OCI-LY3 (cell line): ENCODE measurements around the gene ATF3.

Experiments
- H2AFZ ChIP-seq: fragments of 200-600, 300-600 bp; shearing (Covaris generic); 2 replicates; pipeline ENCODE4 v1.6.0; 2014; ENCODE audit warnings: antibody characterized with exemption, low read depth, low read length
- H3K27ac ChIP-seq: fragments of 200-600, 300-600 bp; sonication (generic); 2 replicates; pipeline ENCODE4 v1.5.1; 2014; ENCODE audit warnings: mild to moderate bottlenecking, low read length, moderate library complexity, mixed read lengths
- H3K27me3 ChIP-seq: fragments of 200-600, 300-600 bp; sonication (generic); 2 replicates; pipeline ENCODE4 v1.6.1; 2014; ENCODE audit warnings: low read depth, low read length, mixed read lengths
- H3K36me3 ChIP-seq: fragments of 200-600, 300-600 bp; sonication (generic); replicated peaks from 2 replicates; pipeline ENCODE3; 2014; ENCODE audit warnings: low read depth, low read length, mixed read lengths
- H3K4me1 ChIP-seq: fragments of 300-600, 200-600 bp; sonication (generic); 2 replicates; pipeline ENCODE4 v1.6.1; 2014; ENCODE audit warnings: low read length, mixed read lengths
- H3K4me2 ChIP-seq: fragments of 200-600, 300-600 bp; sonication (generic); 2 replicates; pipeline ENCODE4 v1.6.1; 2014; ENCODE audit warnings: low read length, mixed read lengths
- H3K4me3 ChIP-seq: fragments of 300-600, 200-600 bp; sonication (generic); 2 replicates; pipeline ENCODE4 v1.5.1; 2014; ENCODE audit warnings: antibody characterized with exemption, mild to moderate bottlenecking, low read length, moderate library complexity
- H3K79me2 ChIP-seq: fragments of 300-600, 200-600 bp; shearing (Covaris generic); 2 replicates; pipeline ENCODE4 v1.6.1; 2014; ENCODE audit warnings: mild to moderate bottlenecking, low read length, mixed read lengths
- H3K9ac ChIP-seq: fragments of 300-600, 200-600 bp; shearing (Covaris generic); 2 replicates; pipeline ENCODE4 v1.6.0; 2014; ENCODE audit warnings: mild to moderate bottlenecking, low read length, moderate library complexity
- H3K9me3 ChIP-seq: fragments of 200-600, 300-600 bp; shearing (Covaris generic); 2 replicates; pipeline ENCODE4 v1.6.1; 2014; ENCODE audit warnings: low read length, mixed read lengths; ENCODE audit not compliant: insufficient read depth
- H4K20me1 ChIP-seq: fragments of 200-600, 300-600 bp; sonication (generic); 2 replicates; pipeline ENCODE4 v1.6.1; 2016; ENCODE audit warnings: low read length, mixed read lengths; ENCODE audit not compliant: insufficient read depth
- CTCF ChIP-seq: fragments of 200-600, 300-600 bp; sonication (generic); IDR thresholded peaks from 2 replicates; pipeline ENCODE4 v1.5.1; 2014; ENCODE audit warnings: antibody characterized with exemption, low read length, low read depth
- EZH2phosphoT487 ChIP-seq: fragments of 200-600 bp; shearing (Covaris generic); IDR thresholded peaks from 2 replicates; pipeline ENCODE4 v1.6.1; 2018; ENCODE audit warnings: antibody characterized with exemption, mixed run types, low read depth

The ATF3 gene

GRCh38 chr1:212593821-212594251 is 14.7 kb upstream of the ATF3 start:
- H3K27me3 ChIP-seq, result no peaks in the 10 kb centered on the region
- H4K20me1 ChIP-seq, result no peaks in the 10 kb centered on the region
- peaks cover 74% of the 10 kb centered on the region for H3K4me1 ChIP-seq
- H3K4me3 ChIP-seq, result no peak overlapping the region
- peak overlapping the region; percentile 4; the same call in 1 of the 2 replicates for H3K9ac ChIP-seq
- peak overlapping the region; percentile 20; the same call in 1 of the 2 replicates for H2AFZ ChIP-seq
- no peaks in the 10 kb centered on the region for H3K79me2 ChIP-seq
- H3K9me3 ChIP-seq, result no peaks in the 10 kb centered on the region
- TF ChIP-seq CTCF (no peak), EZH2phosphoT487 (no peak)
- H3K36me3 ChIP-seq, result no peaks in the 10 kb centered on the region
- H3K27ac ChIP-seq, result peak overlapping the region; percentile 26; the same call in 1 of the 2 replicates
- H3K4me2 ChIP-seq, result peak overlapping the region; percentile 7; the same call in 1 of the 2 replicates

GRCh38 chr1:212594640-212595039 is 13.9 kb upstream of the ATF3 start:
- no peaks in the 10 kb centered on the region for H3K36me3 ChIP-seq
- H3K4me3 ChIP-seq, result no peak overlapping the region
- H2AFZ ChIP-seq, result no peak overlapping the region
- H3K4me2 ChIP-seq, result no peak overlapping the region
- peaks cover 66% of the 10 kb centered on the region for H3K4me1 ChIP-seq
- H4K20me1 ChIP-seq, result no peaks in the 10 kb centered on the region
- TF ChIP-seq EZH2phosphoT487, result no peak
- no peak for TF ChIP-seq CTCF
- no peak overlapping the region; the same call in 1 of the 2 replicates for H3K27ac ChIP-seq
- no peaks in the 10 kb centered on the region for H3K27me3 ChIP-seq
- no peaks in the 10 kb centered on the region for H3K9me3 ChIP-seq
- H3K9ac ChIP-seq, result no peak overlapping the region
- H3K79me2 ChIP-seq, result no peaks in the 10 kb centered on the region

DNA sequence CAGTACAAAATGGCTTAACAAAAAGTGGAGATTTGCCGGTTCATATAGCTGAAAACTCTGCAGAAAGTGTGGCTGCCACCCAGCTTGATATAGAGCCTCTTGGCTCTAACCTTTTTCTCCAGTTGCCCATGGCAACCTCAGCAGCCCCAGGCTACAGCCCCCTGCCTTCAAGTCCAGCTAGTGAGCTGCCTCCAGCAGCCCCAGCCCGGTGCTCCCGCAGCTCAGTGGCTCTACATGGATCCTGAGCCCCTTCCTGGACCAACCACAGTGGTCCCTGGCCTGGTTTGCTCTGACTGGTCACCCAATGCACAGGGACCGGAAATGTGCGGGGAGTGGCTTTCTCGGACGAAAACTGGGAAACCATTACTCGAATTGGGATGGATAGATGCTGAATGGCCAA is 13.3 kb upstream of the ATF3 start:
- Histone ChIP-seq H4K20me1 (no peaks in the 10 kb centered on the region), H2AFZ (peak overlapping the region; percentile 93), H3K4me3 (no peak overlapping the region), H3K4me2 (peak overlapping the region; percentile 88), H3K9me3 (no peaks in the 10 kb centered on the region), H3K36me3 (no peaks in the 10 kb centered on the region), H3K9ac (peak overlapping the region; percentile 64; the same call in 1 of the 2 replicates), H3K79me2 (no peaks in the 10 kb centered on the region), H3K4me1 (peaks cover 60% of the 10 kb centered on the region), H3K27me3 (no peaks in the 10 kb centered on the region), H3K27ac (peak overlapping the region; percentile 71)
- no peak for TF ChIP-seq CTCF
- no peak for TF ChIP-seq EZH2phosphoT487

- Histone ChIP-seq H3K36me3 (no peaks in the 10 kb centered on the region), H4K20me1 (no peaks in the 10 kb centered on the region), H3K79me2 (no peaks in the 10 kb centered on the region), H3K9me3 (no peaks in the 10 kb centered on the region), H3K27me3 (no peaks in the 10 kb centered on the region), H3K4me1 (peaks cover 51% of the 10 kb centered on the region), H3K4me2 (peak overlapping the region; percentile 88), H3K4me3 (peak overlapping the region; percentile 68), H3K27ac (peak overlapping the region; percentile 71), H3K9ac (peak overlapping the region; percentile 64), H2AFZ (peak overlapping the region; percentile 93)
- no peak for TF ChIP-seq EZH2phosphoT487
- TF ChIP-seq CTCF, result peak; percentile 81
Observed at GRCh38 chr1:212595787-212596714, 12.5 kb upstream of the ATF3 start.
